ENCODE data around the gene UMAD1.
"Not testable (repeated sequence)": the region's sequence is repeated elsewhere in the genome, so short reads cannot be mapped to it uniquely, and the experiment has no call there.

- not testable (repeated sequence) for TF ChIP-seq CTCF, POLR2A (IDR thresholded peaks at IDR 0.05)
These were observed 184.7 kb downstream of the UMAD1 start for GRCh38 chr7:7825294-7825693.
